Measurements from ENCODE around the gene KCNMB2.
A peak's percentile ranks its signal among the peaks of the same experiment; 100 is the strongest.

The KCNMB2 gene

GRCh38 chr3:178805741-178806140 lies 269.5 kb downstream of the KCNMB2 start:
- TF ChIP-seq CTCF (IDR thresholded peaks at IDR 0.05; ENCODE audit: insufficient read depth, missing control alignments), result no peak
- FAIRE-seq, result no peak
- no peak for DNase-seq (ENCODE audit: insufficient read length, low spot score)

GRCh38 chr3:178806651-178807050 lies 270.4 kb downstream of the KCNMB2 start:
- no peak for TF ChIP-seq CTCF (IDR thresholded peaks at IDR 0.05; ENCODE audit: insufficient read depth, missing control alignments)
- DNase-seq (ENCODE audit: insufficient read length, low spot score), result no peak
- FAIRE-seq, result peak; percentile 38

GRCh38 chr3:178807694-178808093 lies 271.5 kb downstream of the KCNMB2 start:
- DNase-seq (ENCODE audit: insufficient read length, low spot score) (no peak), FAIRE-seq (no peak)
- no peak for TF ChIP-seq CTCF (IDR thresholded peaks at IDR 0.05; ENCODE audit: insufficient read depth, missing control alignments)

GRCh38 chr3:178808748-178809147 lies 272.5 kb downstream of the KCNMB2 start:
- TF ChIP-seq CTCF (IDR thresholded peaks at IDR 0.05; ENCODE audit: insufficient read depth, missing control alignments), result no peak
- no peak for FAIRE-seq
- DNase-seq (ENCODE audit: insufficient read length, low spot score), result no peak

- FAIRE-seq (no peak), DNase-seq (ENCODE audit: insufficient read length, low spot score) (no peak)
- no peak for TF ChIP-seq CTCF (IDR thresholded peaks at IDR 0.05; ENCODE audit: insufficient read depth, missing control alignments)
Observed at GRCh38 chr3:178810181-178810580, 273.9 kb downstream of the KCNMB2 start.

- no peak for DNase-seq (ENCODE audit: insufficient read length, low spot score)
- no peak for FAIRE-seq
- TF ChIP-seq CTCF (IDR thresholded peaks at IDR 0.05; ENCODE audit: insufficient read depth, missing control alignments), result no peak
Observed at GRCh38 chr3:178822722-178823121, 286.5 kb downstream of the KCNMB2 start.

GRCh38 chr3:178823150-178823549 lies 286.9 kb downstream of the KCNMB2 start:
- no peak for TF ChIP-seq CTCF (IDR thresholded peaks at IDR 0.05; ENCODE audit: insufficient read depth, missing control alignments)
- DNase-seq (ENCODE audit: insufficient read length, low spot score) (no peak), FAIRE-seq (no peak)

Measured in D721Med (cell line).